ENCODE data around the gene NTN1. TPM values are rescaled to one million over a fixed set of nuclear protein-coding genes. Genes with fewer than 3 reads are reported as not detected.

NTN1 gene
- total and polyA plus RNA-seq, 7 donors = 0.38 to 2.1 (median 0.85) TPM

DNA sequence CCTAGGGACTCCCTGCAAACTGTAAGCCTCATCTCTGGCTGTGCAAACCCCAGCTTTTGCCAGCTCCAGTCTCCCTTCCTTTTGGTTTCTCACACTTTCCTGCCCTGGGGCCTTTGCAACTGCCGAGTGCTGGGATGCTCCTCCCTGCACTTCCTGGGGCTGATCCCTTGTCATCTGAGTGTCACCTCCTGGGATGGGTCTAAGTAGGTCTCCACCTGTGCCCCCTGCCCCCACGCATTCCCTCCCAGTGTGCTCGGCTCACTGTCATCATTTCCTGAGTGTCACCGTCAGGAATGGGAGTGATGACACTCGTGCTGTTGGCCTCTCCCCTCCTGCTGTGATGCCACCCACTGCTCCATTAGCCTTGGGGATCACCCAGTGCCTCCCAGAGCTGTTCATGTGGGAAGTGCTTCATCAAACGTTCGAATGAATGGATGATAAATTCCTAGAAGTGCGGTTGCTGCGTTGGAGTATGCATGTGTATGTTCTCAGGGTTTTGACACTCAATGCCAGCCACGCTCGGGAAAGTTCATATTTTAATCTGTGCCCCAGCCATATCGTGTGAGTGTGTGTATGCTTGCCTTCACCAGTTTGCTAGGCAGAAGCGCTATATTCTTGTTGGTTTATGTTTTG is 189.9 kb downstream of the NTN1 start:
- intact Hi-C loops (cut with DNase I) = no loop called here
- Histone ChIP-seq H3K4me1 (no peaks in the 10 kb centered on the region), H3K36me3 (ENCODE audit: insufficient read depth in 1 of 2, low read depth in 1 of 2) (no peaks in the 10 kb centered on the region), H3K9me3 (peaks cover 3% of the 10 kb centered on the region), H3K4me3 (no peak overlapping the region), H3K27ac (no peak overlapping the region), H3K27me3 (ENCODE audit: insufficient read depth in 3 of 3, low read length in 2 of 3) (peaks cover 0 to 3% (median 2%) of the 10 kb centered on the region in 3 donors)
- no peak for ATAC-seq
- TF ChIP-seq CTCF (IDR thresholded peaks at IDR 0.05) = no peak
- DNase-seq = no peak
- 79 to 80% (median 80%) methylated on average over 13 of the region's 13 CpGs for WGBS, 3 donors

DNA sequence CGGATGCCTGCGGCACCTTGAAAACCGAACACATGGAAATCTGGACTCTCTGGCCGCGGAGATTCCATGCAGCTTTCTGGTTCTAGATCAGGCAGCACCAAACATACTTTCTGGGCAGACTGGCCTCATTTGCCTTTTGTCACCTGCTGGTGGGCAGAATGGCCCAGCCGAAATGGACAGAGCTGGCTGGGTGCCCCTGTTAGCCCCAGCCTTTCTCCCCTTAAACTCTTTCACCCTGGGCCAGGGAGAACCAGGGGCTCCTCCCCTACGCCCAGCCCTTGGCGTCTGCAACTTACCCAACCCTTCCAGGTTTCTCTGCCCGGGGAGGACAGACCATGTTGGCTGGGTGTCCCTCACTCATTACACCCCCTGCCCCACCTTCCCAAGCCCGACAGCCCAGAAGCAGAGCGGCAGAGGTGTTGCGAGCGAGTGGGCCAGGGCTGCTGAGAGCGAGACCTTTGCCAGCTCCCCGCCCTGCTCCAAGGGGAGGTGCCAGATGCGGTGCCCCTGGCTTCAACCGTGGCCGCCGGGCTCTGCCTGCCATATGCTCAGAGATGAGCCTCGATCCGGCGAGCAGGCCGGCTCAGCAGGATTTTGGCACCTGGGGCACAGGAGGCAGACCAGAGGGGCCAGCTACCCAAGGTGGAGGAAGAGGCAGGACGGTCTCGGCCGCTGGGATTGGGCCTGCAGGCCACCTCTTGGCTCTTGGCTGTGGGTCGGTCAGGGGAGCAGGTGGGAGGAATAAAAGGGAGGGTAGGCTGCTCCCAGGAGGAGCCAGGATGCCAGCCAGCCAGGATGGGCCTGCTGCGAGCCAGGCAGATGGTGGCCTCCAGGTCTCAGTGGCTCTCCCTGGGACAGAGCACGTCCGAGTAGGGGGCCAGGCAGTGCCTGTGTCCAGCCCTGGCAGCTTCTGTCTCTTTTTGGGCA is 191.3 kb downstream of the NTN1 start:
- ATAC-seq (no peak), DNase-seq (no peak)
- no peak for TF ChIP-seq CTCF (IDR thresholded peaks at IDR 0.05)
- WGBS, 3 donors = 76 to 85% (median 79%) methylated on average over 30 of the region's 30 CpGs
- Histone ChIP-seq H3K27ac (no peak overlapping the region), H3K27me3 (ENCODE audit: insufficient read depth in 3 of 3, low read length in 2 of 3) (peaks cover 0 to 5% (median 2%) of the 10 kb centered on the region in 3 donors), H3K9me3 (peaks cover 4% of the 10 kb centered on the region), H3K36me3 (ENCODE audit: insufficient read depth in 1 of 2, low read depth in 1 of 2) (no peaks in the 10 kb centered on the region), H3K4me1 (no peaks in the 10 kb centered on the region), H3K4me3 (no peak overlapping the region)
- intact Hi-C loops (cut with DNase I) = no loop called here

GRCh38 chr17:9213303-9213640 is 192.0 kb downstream of the NTN1 start:
- no peak for ATAC-seq
- no peak overlapping the region for H3K27ac ChIP-seq
- no peak for TF ChIP-seq CTCF (IDR thresholded peaks at IDR 0.05)
- WGBS, 3 donors = 74 to 88% (median 78%) methylated on average over 3 of the region's 3 CpGs
- DNase-seq = no peak
- no peaks in the 10 kb centered on the region for H3K36me3 ChIP-seq (ENCODE audit: insufficient read depth in 1 of 2, low read depth in 1 of 2)
- H3K27me3 ChIP-seq (ENCODE audit: insufficient read depth in 3 of 3, low read length in 2 of 3) = peaks cover 0 to 5% (median 2%) of the 10 kb centered on the region in 3 donors
- intact Hi-C loops (cut with DNase I) = no loop called here
- peaks cover 4% of the 10 kb centered on the region for H3K9me3 ChIP-seq
- H3K4me1 ChIP-seq = no peaks in the 10 kb centered on the region
- H3K4me3 ChIP-seq = no peak overlapping the region

GRCh38 chr17:9215465-9215864 is 194.2 kb downstream of the NTN1 start:
- DNase-seq (no peak), ATAC-seq (no peak)
- Histone ChIP-seq H3K27me3 (ENCODE audit: insufficient read depth in 3 of 3, low read length in 2 of 3) (peaks cover 0 to 5% (median 4%) of the 10 kb centered on the region in 3 donors), H3K4me3 (no peak overlapping the region), H3K27ac (no peak overlapping the region), H3K4me1 (no peaks in the 10 kb centered on the region), H3K36me3 (ENCODE audit: insufficient read depth in 1 of 2, low read depth in 1 of 2) (no peaks in the 10 kb centered on the region), H3K9me3 (peaks cover 4% of the 10 kb centered on the region)
- intact Hi-C loops (cut with DNase I) = no loop called here
- TF ChIP-seq CTCF (IDR thresholded peaks at IDR 0.05) = no peak
